BJ (cell line): ENCODE data around the gene C1QTNF1. TPM values are rescaled to one million over a fixed set of nuclear protein-coding genes. Genes with fewer than 3 reads are reported as not detected.

Experiments used
- CTCF ChIA-PET: fragments of 350-600 bp; formaldehyde crosslinking; extraction: SDS; loops from one replicate; lab custom pipeline; 2021; ENCODE audit warnings: antibody characterized with exemption, inconsistent platforms; lab: Yijun Ruan, JAX
- POLR2A ChIA-PET: fragments of 300-600 bp; sonication (Branson Sonifier 250); formaldehyde crosslinking; extraction: SDS; loops from one replicate; lab custom pipeline; 2021; ENCODE audit warnings: antibody characterized with exemption; lab: Charles Lee
- DNase-seq: peaks from one replicate; pipeline ENCODE4 v3.0.0-alpha.2; 2011; ENCODE audit warnings: low read depth
- H3K27me3 ChIP-seq: 2 replicates; pipeline ENCODE4 v1.6.0; 2011; ENCODE audit warnings: low read length; ENCODE audit not compliant: control insufficient read depth, insufficient read depth
- H3K36me3 ChIP-seq: 2 replicates; pipeline ENCODE4 v1.5.1; 2011; ENCODE audit warnings: low read length; ENCODE audit not compliant: control insufficient read depth, insufficient read depth
- H3K4me3 ChIP-seq: 2 replicates; pipeline ENCODE4 v1.5.1; 2011; ENCODE audit warnings: low read depth, mild to moderate bottlenecking, control low read depth, low read length
- polyA plus RNA-seq: library from polyadenylated mRNA; depleted of rRNA; stranded (reverse); fragments of >200 nt; gene quantifications from 2 replicates; pipeline ENCODE4 v1.2.3, GENCODE V29; 2011
- TF ChIP-seq, protein P1 (sequence below): IDR thresholded peaks from 2 replicates; pipeline ENCODE4 v1.5.1; 2011; ENCODE audit warnings: low read depth, mild to moderate bottlenecking, control low read depth, inconsistent platforms, low read length, moderate library complexity; ENCODE audit not compliant: insufficient read depth

The C1QTNF1 gene
- polyA plus RNA-seq, 1 experiment: 20.7 TPM

DNA sequence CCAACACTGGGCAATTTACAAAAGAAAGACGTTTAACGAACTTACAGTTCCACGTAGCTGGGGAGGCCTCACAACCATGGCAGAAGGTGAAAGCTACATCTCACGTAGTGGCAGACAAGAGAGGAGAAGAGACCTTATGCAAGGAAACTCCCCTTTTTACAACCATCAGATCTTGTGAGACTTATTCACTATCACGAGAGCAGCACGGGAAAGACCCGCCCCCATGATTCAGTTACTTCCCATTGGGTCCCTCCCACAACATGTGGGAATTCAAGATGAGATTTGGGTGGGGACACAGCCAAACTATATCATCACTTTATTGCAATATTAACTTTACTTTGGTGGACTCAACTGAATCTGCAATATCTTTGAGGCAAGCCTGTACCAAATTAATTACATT, 38.7 kb downstream of the C1QTNF1 start:
- ChIA-PET POLR2A (no interaction called here), CTCF (interaction anchor here (1.8 to 5.0 kb wide), 4 partner anchors 11 to 330 kb away, joined by 5 to 31 read pairs (median 9); no protein-coding TSS in a partner anchor)
- TF ChIP-seq, protein P1, sequence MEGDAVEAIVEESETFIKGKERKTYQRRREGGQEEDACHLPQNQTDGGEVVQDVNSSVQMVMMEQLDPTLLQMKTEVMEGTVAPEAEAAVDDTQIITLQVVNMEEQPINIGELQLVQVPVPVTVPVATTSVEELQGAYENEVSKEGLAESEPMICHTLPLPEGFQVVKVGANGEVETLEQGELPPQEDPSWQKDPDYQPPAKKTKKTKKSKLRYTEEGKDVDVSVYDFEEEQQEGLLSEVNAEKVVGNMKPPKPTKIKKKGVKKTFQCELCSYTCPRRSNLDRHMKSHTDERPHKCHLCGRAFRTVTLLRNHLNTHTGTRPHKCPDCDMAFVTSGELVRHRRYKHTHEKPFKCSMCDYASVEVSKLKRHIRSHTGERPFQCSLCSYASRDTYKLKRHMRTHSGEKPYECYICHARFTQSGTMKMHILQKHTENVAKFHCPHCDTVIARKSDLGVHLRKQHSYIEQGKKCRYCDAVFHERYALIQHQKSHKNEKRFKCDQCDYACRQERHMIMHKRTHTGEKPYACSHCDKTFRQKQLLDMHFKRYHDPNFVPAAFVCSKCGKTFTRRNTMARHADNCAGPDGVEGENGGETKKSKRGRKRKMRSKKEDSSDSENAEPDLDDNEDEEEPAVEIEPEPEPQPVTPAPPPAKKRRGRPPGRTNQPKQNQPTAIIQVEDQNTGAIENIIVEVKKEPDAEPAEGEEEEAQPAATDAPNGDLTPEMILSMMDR: no peak
- Histone ChIP-seq H3K4me3 (no peak overlapping the region), H3K36me3 (no peaks in the 10 kb centered on the region), H3K27me3 (peaks cover 2% of the 10 kb centered on the region)
- no peak for DNase-seq

GRCh38 chr17:79064026-79064425, 40.1 kb downstream of the C1QTNF1 start:
- POLR2A ChIA-PET: no interaction called here
- TF ChIP-seq, protein P1: no peak
- H3K4me3 ChIP-seq: no peak overlapping the region
- no peak for DNase-seq
- peaks cover 2% of the 10 kb centered on the region for H3K27me3 ChIP-seq
- H3K36me3 ChIP-seq: no peaks in the 10 kb centered on the region
- CTCF ChIA-PET: interaction anchor here (0.7 to 3.6 kb wide), 7 partner anchors 9 to 333 kb away, joined by 3 to 11 read pairs (median 5); no protein-coding TSS in a partner anchor

DNA sequence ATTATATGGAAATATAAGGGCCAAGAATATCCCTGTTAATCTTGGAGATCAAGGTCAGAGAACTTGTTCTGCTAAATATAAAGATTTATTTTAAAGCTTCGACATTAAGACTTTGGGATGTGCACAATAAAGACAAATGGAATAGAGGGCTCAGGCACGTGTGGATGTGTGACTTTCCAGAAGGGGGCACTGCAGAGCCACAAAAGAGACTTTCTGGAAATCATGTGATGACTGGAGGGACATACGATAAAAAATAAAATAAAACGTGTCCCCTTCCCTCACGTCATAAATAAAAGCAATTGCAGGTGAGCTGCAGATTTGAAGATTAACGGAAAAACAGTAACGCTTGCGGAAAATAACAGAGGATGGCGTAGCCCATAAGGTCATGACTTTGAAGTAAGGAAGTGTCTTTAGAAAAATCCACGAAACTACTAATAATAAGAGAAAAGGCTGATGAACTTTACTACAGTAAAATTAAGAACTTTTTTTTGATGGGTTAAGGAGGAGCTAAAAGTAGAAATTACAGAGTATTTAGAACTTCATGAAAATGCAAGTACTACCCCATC, 41.2 kb downstream of the C1QTNF1 start:
- no peak for DNase-seq
- POLR2A ChIA-PET: no interaction called here
- Histone ChIP-seq H3K27me3 (peaks cover 3% of the 10 kb centered on the region), H3K4me3 (no peak overlapping the region), H3K36me3 (no peaks in the 10 kb centered on the region)
- CTCF ChIA-PET: interaction anchor here (0.7 to 2.2 kb wide), 13 partner anchors 8 to 336 kb away, joined by 3 to 11 read pairs (median 4); no protein-coding TSS in a partner anchor
- TF ChIP-seq, protein P1: peak; percentile 51

DNA sequence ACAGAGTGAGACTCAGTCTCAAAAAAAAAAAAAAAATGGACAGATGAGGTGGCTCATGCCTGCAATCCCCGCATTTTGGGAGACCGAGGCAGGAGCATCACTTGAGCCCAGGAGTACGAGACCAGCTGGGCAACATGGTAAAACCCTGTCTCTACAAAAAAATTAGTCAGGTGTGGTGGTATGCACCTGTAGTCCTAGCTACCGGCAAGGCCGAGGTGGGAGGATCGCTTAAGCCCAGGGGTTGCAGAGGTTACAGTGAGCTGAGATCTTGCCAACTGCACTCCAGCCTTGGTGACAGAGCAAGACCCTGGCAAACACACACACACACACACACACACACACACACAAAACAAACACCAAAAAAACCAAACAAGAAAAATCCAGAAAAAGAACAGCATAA, 43.0 kb downstream of the C1QTNF1 start:
- H3K27me3 ChIP-seq: peaks cover 3% of the 10 kb centered on the region
- H3K36me3 ChIP-seq: no peaks in the 10 kb centered on the region
- POLR2A ChIA-PET: no interaction called here
- DNase-seq: no peak
- H3K4me3 ChIP-seq: no peak overlapping the region
- TF ChIP-seq, protein P1: no peak
- CTCF ChIA-PET: interaction anchor here (1.0 to 2.4 kb wide), 8 partner anchors 13 to 326 kb away, joined by 3 to 9 read pairs (median 4); no protein-coding TSS in a partner anchor

DNA sequence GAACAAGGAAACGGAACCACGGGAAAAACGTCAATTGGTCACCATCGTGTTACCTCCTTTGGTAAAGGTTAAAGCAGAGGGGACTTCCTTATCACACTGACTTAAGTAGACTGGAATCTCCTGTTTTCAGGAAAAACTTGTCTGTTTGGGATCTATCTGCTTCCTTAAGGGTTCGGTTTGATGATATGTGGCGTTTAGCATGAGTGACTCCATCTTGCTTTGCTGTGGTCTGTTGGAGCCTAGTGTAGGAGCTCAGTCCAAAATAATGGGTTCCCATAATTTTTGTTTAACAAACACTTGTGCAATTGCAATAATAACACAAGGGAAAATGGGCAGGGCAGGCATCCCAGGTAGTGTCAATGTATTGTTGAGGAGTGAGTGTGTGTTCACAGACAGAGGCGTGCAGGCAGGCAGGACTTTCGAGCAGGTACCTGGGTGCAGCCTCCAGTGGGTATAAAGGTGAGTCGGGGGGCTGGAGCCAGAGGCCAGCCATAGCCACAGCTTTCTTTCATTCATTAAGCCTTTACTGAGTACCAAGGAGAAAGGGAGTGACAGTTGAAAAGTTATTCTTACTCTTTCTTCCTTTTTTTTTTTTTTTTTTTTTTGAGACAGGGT, 46.4 kb downstream of the C1QTNF1 start:
- Histone ChIP-seq H3K27me3 (peaks cover 2% of the 10 kb centered on the region), H3K36me3 (no peaks in the 10 kb centered on the region), H3K4me3 (no peak overlapping the region)
- TF ChIP-seq, protein P1: no peak
- POLR2A ChIA-PET: no interaction called here
- no peak for DNase-seq
- CTCF ChIA-PET: interaction anchor here (0.9 to 5.9 kb wide), 3 partner anchors 17 to 309 kb away, joined by 3 to 31 read pairs (median 3); no protein-coding TSS in a partner anchor
